Measurements from ENCODE around the gene DAB2IP. TPM values are rescaled to one million over a fixed set of nuclear protein-coding genes. Genes with fewer than 3 reads are reported as not detected.

The DAB2IP gene
- total RNA-seq, 1 experiment from 2014 or later, result 15.2 TPM

- H3K36me3 ChIP-seq (ENCODE audit: low read depth, low read length), result no peaks in the 10 kb centered on the region
- ChIA-PET POLR2A (ENCODE audit: unreplicated experiment) (no interaction called here), CTCF (no interaction called here)
- TF ChIP-seq EZH2 (IDR thresholded peaks at IDR 0.05; ENCODE audit: low read length, unreplicated experiment), result no peak
- TF ChIP-seq CTCF (conservative IDR thresholded peaks at IDR 0.05; ENCODE audit: low read depth, low read length), result no peak
- TF ChIP-seq EZH2phosphoT487 (IDR thresholded peaks at IDR 0.05; ENCODE audit: borderline replicate concordance, low read length), result no peak
- H3K9me3 ChIP-seq (ENCODE audit: low read length), result no peaks in the 10 kb centered on the region
- intact Hi-C loops (cut with micrococcal nuclease), result no loop called here
- H3K4me1 ChIP-seq (ENCODE audit: insufficient read depth, low read length), result peaks cover 12% of the 10 kb centered on the region
- ATAC-seq, result no peak
- no peaks in the 10 kb centered on the region for H3F3A ChIP-seq (ENCODE audit: low read length, unreplicated experiment)
- H3K4me2 ChIP-seq (ENCODE audit: low read length), result peak overlapping the region; percentile 96; the same call in 1 of the 2 replicates
- no peaks in the 10 kb centered on the region for H3K79me2 ChIP-seq (ENCODE audit: low read length)
- no peak overlapping the region for H3K4me3 ChIP-seq (ENCODE audit: low read length)
- no peak overlapping the region for H3K9ac ChIP-seq (ENCODE audit: low read length)
- H2AFZ ChIP-seq (ENCODE audit: low read length), result no peak overlapping the region
- no peaks in the 10 kb centered on the region for H3K27me3 ChIP-seq (ENCODE audit: low read length)
- BruUV-seq (replicated peaks), result no TSS peak
- no peak overlapping the region for H3K27ac ChIP-seq (ENCODE audit: low read length)
- no peaks in the 10 kb centered on the region for H4K20me1 ChIP-seq (ENCODE audit: low read length)
- DNase-seq, result peak; percentile 12
- H3K9me2 ChIP-seq (replicated peaks; ENCODE audit: low read length), result no peaks in the 10 kb centered on the region
Observed at GRCh38 chr9:121649476-121650216, 1.8 kb upstream of the DAB2IP start.

GRCh38 chr9:121650217-121651007 lies 1.0 kb upstream of the DAB2IP start:
- ATAC-seq, result peak; percentile 36; the same call in 1 of the 2 replicates
- Histone ChIP-seq H3K27ac (ENCODE audit: low read length) (no peak overlapping the region), H3K4me3 (ENCODE audit: low read length) (peak overlapping the region; percentile 78; the same call in 1 of the 2 replicates), H3K4me1 (ENCODE audit: insufficient read depth, low read length) (peaks cover 12% of the 10 kb centered on the region), H3K27me3 (ENCODE audit: low read length) (no peaks in the 10 kb centered on the region), H3K4me2 (ENCODE audit: low read length) (peak overlapping the region; percentile 96), H2AFZ (ENCODE audit: low read length) (peak overlapping the region; percentile 72; the same call in 1 of the 2 replicates), H3K9me3 (ENCODE audit: low read length) (no peaks in the 10 kb centered on the region), H3K79me2 (ENCODE audit: low read length) (no peaks in the 10 kb centered on the region), H3K9me2 (replicated peaks; ENCODE audit: low read length) (no peaks in the 10 kb centered on the region), H4K20me1 (ENCODE audit: low read length) (no peaks in the 10 kb centered on the region), H3F3A (ENCODE audit: low read length, unreplicated experiment) (no peaks in the 10 kb centered on the region), H3K36me3 (ENCODE audit: low read depth, low read length) (no peaks in the 10 kb centered on the region), H3K9ac (ENCODE audit: low read length) (no peak overlapping the region)
- POLR2A ChIA-PET (ENCODE audit: unreplicated experiment), result no interaction called here
- no peak for TF ChIP-seq EZH2 (IDR thresholded peaks at IDR 0.05; ENCODE audit: low read length, unreplicated experiment)
- no peak for TF ChIP-seq EZH2phosphoT487 (IDR thresholded peaks at IDR 0.05; ENCODE audit: borderline replicate concordance, low read length)
- TF ChIP-seq CTCF (conservative IDR thresholded peaks at IDR 0.05; ENCODE audit: low read depth, low read length), result no peak
- peak; percentile 53 for DNase-seq
- BruUV-seq (replicated peaks), result no TSS peak
- CTCF ChIA-PET, result no interaction called here
- intact Hi-C loops (cut with micrococcal nuclease), result no loop called here

GRCh38 chr9:121651008-121651294 lies 483 bp upstream of the DAB2IP start:
- no TSS peak for BruUV-seq (replicated peaks)
- H2AFZ ChIP-seq (ENCODE audit: low read length), result peak overlapping the region; percentile 72

More at GRCh38 chr9:121651008-121651294, 483 bp upstream of the DAB2IP start:
- peaks cover 12% of the 10 kb centered on the region for H3K4me1 ChIP-seq (ENCODE audit: insufficient read depth, low read length)
- H3K27ac ChIP-seq (ENCODE audit: low read length), result no peak overlapping the region
- peak; percentile 25 for ATAC-seq
- H3F3A ChIP-seq (ENCODE audit: low read length, unreplicated experiment), result no peaks in the 10 kb centered on the region
- H3K9me3 ChIP-seq (ENCODE audit: low read length), result no peaks in the 10 kb centered on the region
- TF ChIP-seq EZH2 (IDR thresholded peaks at IDR 0.05; ENCODE audit: low read length, unreplicated experiment) (no peak), CTCF (conservative IDR thresholded peaks at IDR 0.05; ENCODE audit: low read depth, low read length) (no peak), EZH2phosphoT487 (IDR thresholded peaks at IDR 0.05; ENCODE audit: borderline replicate concordance, low read length) (no peak)
- H3K36me3 ChIP-seq (ENCODE audit: low read depth, low read length), result no peaks in the 10 kb centered on the region
- peak overlapping the region; percentile 55; the same call in 1 of the 2 replicates for H3K9ac ChIP-seq (ENCODE audit: low read length)
- peak overlapping the region; percentile 96 for H3K4me2 ChIP-seq (ENCODE audit: low read length)
- no peak for DNase-seq
- peak overlapping the region; percentile 78 for H3K4me3 ChIP-seq (ENCODE audit: low read length)
- H4K20me1 ChIP-seq (ENCODE audit: low read length), result no peaks in the 10 kb centered on the region
- H3K79me2 ChIP-seq (ENCODE audit: low read length), result no peaks in the 10 kb centered on the region
- intact Hi-C loops (cut with micrococcal nuclease), result no loop called here
- H3K27me3 ChIP-seq (ENCODE audit: low read length), result no peaks in the 10 kb centered on the region
- ChIA-PET POLR2A (ENCODE audit: unreplicated experiment) (no interaction called here), CTCF (no interaction called here)
- no peaks in the 10 kb centered on the region for H3K9me2 ChIP-seq (replicated peaks; ENCODE audit: low read length)

All from PC-3 (cell line).